HEK293 (cell line): ENCODE measurements around the gene DOCK7.

Experiments
- CTCF ChIA-PET: fragments of 350-600 bp; formaldehyde crosslinking; extraction: SDS; loops from one replicate; lab custom pipeline; 2021; ENCODE audit warnings: antibody characterized with exemption; lab: Yijun Ruan, JAX
- POLR2A ChIA-PET: fragments of 300-600 bp; formaldehyde crosslinking; extraction: SDS; loops from one replicate; lab custom pipeline; 2020; ENCODE audit warnings: antibody characterized with exemption, inconsistent platforms; lab: Yijun Ruan, JAX
- H3K27ac ChIP-seq: fragments of 200-500 bp; sonication (Bioruptor generic); 2 replicates; pipeline ENCODE4 v1.5.1; 2014; ENCODE audit warnings: low read depth, low read length, control low read depth, inconsistent platforms; ENCODE audit errors: extremely low read depth
- H3K36me3 ChIP-seq, 2 experiments: fragments of 200-500 bp in 1 of 2; sonication (Bioruptor generic) in 1 of 2; 1 replicate in 1 of 2; 2 replicates in 1 of 2; pipeline ENCODE4 v1.5.1; 2014 to 2017; ENCODE audit warnings: inconsistent platforms in 2 of 2, low read length in 2 of 2; ENCODE audit not compliant: control insufficient read depth in 2 of 2, insufficient read depth in 1 of 2
- H3K4me1 ChIP-seq: fragments of 200-500 bp; sonication (Bioruptor generic); 2 replicates; pipeline ENCODE4 v1.5.1; 2014; ENCODE audit warnings: mild to moderate bottlenecking, low read length, inconsistent platforms; ENCODE audit not compliant: control insufficient read depth, insufficient read depth
- H3K4me3 ChIP-seq: 2 replicates; pipeline ENCODE4 v1.5.1; 2011; ENCODE audit warnings: low read depth, mild to moderate bottlenecking, control low read depth, low read length, moderate library complexity
- H3K9me3 ChIP-seq: fragments of 200-500 bp; sonication (Bioruptor generic); 2 replicates; pipeline ENCODE4 v1.5.1; 2014; ENCODE audit warnings: low read depth, low read length, inconsistent platforms; ENCODE audit not compliant: control insufficient read depth, insufficient read depth
- HOXD13 ChIP-seq: sonication (generic); formaldehyde crosslinking; IDR thresholded peaks from 2 replicates; pipeline ENCODE4 v1.8.0; 2022; ENCODE audit warnings: missing genetic modification reagents, borderline replicate concordance
- KLF1 ChIP-seq: fragments of 450-650 bp; formaldehyde crosslinking; IDR thresholded peaks from 2 replicates; pipeline ENCODE4 v1.5.1; 2016; ENCODE audit warnings: missing biosample characterization, missing genetic modification characterization
- OVOL3 ChIP-seq: fragments of 450-650 bp; formaldehyde crosslinking; IDR thresholded peaks from 2 replicates; pipeline ENCODE4 v1.5.1; 2016; ENCODE audit warnings: missing biosample characterization, missing genetic modification characterization
- SCRT2 ChIP-seq: fragments of 450-650 bp; formaldehyde crosslinking; IDR thresholded peaks from 2 replicates; pipeline ENCODE4 v1.5.1; 2016; ENCODE audit warnings: missing biosample characterization, missing genetic modification characterization
- SP7 ChIP-seq: fragments of 450-650 bp; formaldehyde crosslinking; IDR thresholded peaks from 2 replicates; pipeline ENCODE4 v1.5.1; 2016; ENCODE audit warnings: missing biosample characterization, missing genetic modification characterization
- ZBTB17 ChIP-seq: fragments of 450-650 bp; formaldehyde crosslinking; IDR thresholded peaks from 2 replicates; pipeline ENCODE4 v1.5.1; 2016; ENCODE audit warnings: missing biosample characterization, missing genetic modification characterization
- ZBTB8A ChIP-seq: fragments of 450-650 bp; formaldehyde crosslinking; IDR thresholded peaks from 2 replicates; pipeline ENCODE4 v1.5.1; 2016; ENCODE audit warnings: missing biosample characterization, missing genetic modification characterization
- ZNF2 ChIP-seq: fragments of 450-650 bp; formaldehyde crosslinking; IDR thresholded peaks from 2 replicates; pipeline ENCODE4 v1.5.1; 2016; ENCODE audit warnings: missing biosample characterization, missing genetic modification characterization
- ZNF302 ChIP-seq: fragments of 450-650 bp; formaldehyde crosslinking; IDR thresholded peaks from 2 replicates; pipeline ENCODE4 v1.5.1; 2016; ENCODE audit warnings: missing biosample characterization, missing genetic modification characterization, low read depth
- ZNF404 ChIP-seq: fragments of 450-650 bp; formaldehyde crosslinking; IDR thresholded peaks from 2 replicates; pipeline ENCODE4 v1.5.1; 2017; ENCODE audit warnings: missing biosample characterization, missing genetic modification characterization
- ZNF521 ChIP-seq: fragments of 450-650 bp; formaldehyde crosslinking; IDR thresholded peaks from 2 replicates; pipeline ENCODE4 v1.5.1; 2017; ENCODE audit warnings: missing biosample characterization, mild to moderate bottlenecking, missing genetic modification characterization
- ZNF596 ChIP-seq: fragments of 450-650 bp; IDR thresholded peaks from 2 replicates; pipeline ENCODE4 v1.5.0; 2018; ENCODE audit warnings: missing biosample characterization, mild to moderate bottlenecking, missing genetic modification characterization, moderate library complexity
- ZNF624 ChIP-seq: fragments of 450-650 bp; formaldehyde crosslinking; IDR thresholded peaks from 2 replicates; pipeline ENCODE4 v1.5.1; 2017; ENCODE audit warnings: missing biosample characterization, missing genetic modification characterization
- ZNF654 ChIP-seq: fragments of 450-650 bp; formaldehyde crosslinking; IDR thresholded peaks from 2 replicates; pipeline ENCODE4 v1.5.1; 2016; ENCODE audit warnings: low read depth, missing biosample characterization, missing genetic modification characterization
- ZNF768 ChIP-seq: fragments of 450-650 bp; formaldehyde crosslinking; IDR thresholded peaks from 2 replicates; pipeline ENCODE4 v1.5.1; 2018; ENCODE audit warnings: missing biosample characterization, mild to moderate bottlenecking, missing genetic modification characterization
- ZNF776 ChIP-seq: fragments of 450-650 bp; formaldehyde crosslinking; IDR thresholded peaks from 2 replicates; pipeline ENCODE4 v1.5.0; 2017; ENCODE audit warnings: missing biosample characterization, missing genetic modification characterization, borderline replicate concordance
- ZNF777 ChIP-seq: fragments of 450-650 bp; formaldehyde crosslinking; IDR thresholded peaks from 2 replicates; pipeline ENCODE4 v1.5.1; 2017; ENCODE audit warnings: missing biosample characterization, missing genetic modification characterization, borderline replicate concordance
- ZNF791 ChIP-seq: fragments of 450-650 bp; formaldehyde crosslinking; IDR thresholded peaks from 2 replicates; pipeline ENCODE4 v1.5.1; 2016; ENCODE audit warnings: missing biosample characterization, missing genetic modification characterization
- ZNF843 ChIP-seq: fragments of 450-650 bp; formaldehyde crosslinking; IDR thresholded peaks from 2 replicates; pipeline ENCODE4 v1.5.1; 2016; ENCODE audit warnings: missing biosample characterization, missing genetic modification characterization
- TF ChIP-seq, protein P1 (sequence below): fragments of 450-650 bp; formaldehyde crosslinking; IDR thresholded peaks from 2 replicates; pipeline ENCODE4 v1.5.0; 2017; ENCODE audit warnings: missing biosample characterization, missing genetic modification characterization, borderline replicate concordance
- TF ChIP-seq, protein P2 (sequence below): fragments of 450-650 bp; formaldehyde crosslinking; IDR thresholded peaks from 2 replicates; pipeline ENCODE4 v1.5.1; 2016; ENCODE audit warnings: missing biosample characterization, missing genetic modification characterization, borderline replicate concordance
- TF ChIP-seq, protein P3 (sequence below): fragments of 450-650 bp; formaldehyde crosslinking; IDR thresholded peaks from 2 replicates; pipeline ENCODE4 v1.5.1; 2016; ENCODE audit warnings: missing biosample characterization, missing genetic modification characterization
- TF ChIP-seq, protein P4 (sequence below): IDR thresholded peaks from 2 replicates; pipeline ENCODE4 v1.6.1; 2011; ENCODE audit warnings: mild to moderate bottlenecking, low read depth, low read length, borderline replicate concordance
- TF ChIP-seq, protein P5 (sequence below): fragments of 450-650 bp; formaldehyde crosslinking; IDR thresholded peaks from 2 replicates; pipeline ENCODE4 v1.5.1; 2016; ENCODE audit warnings: missing biosample characterization, missing genetic modification characterization

The DOCK7 gene

DNA sequence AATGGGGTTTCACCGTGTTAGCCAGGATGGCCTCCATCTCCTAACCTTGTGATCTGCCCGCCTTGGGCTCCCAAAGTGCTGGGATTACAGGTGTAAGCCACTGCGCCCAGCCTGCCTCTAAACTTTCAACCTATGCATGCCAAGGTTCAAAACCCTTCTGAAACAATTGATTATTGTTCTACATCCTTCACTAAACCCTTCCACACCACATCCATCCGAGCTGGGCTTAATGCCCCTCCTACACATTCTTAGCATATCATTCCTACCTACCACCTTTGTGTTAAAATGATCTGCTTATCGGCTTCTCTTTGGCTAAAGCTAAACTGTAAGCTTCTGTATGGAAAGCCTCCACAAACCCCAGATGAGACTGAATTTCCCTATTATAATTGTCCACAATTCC is 40.8 kb upstream of the DOCK7 start:
- TF ChIP-seq ZNF521 (tag by site-specific recombination): no peak
- TF ChIP-seq ZNF596 (tag by site-specific recombination): no peak
- no peak for TF ChIP-seq SCRT2
- TF ChIP-seq ZBTB17: no peak
- TF ChIP-seq, protein P1, sequence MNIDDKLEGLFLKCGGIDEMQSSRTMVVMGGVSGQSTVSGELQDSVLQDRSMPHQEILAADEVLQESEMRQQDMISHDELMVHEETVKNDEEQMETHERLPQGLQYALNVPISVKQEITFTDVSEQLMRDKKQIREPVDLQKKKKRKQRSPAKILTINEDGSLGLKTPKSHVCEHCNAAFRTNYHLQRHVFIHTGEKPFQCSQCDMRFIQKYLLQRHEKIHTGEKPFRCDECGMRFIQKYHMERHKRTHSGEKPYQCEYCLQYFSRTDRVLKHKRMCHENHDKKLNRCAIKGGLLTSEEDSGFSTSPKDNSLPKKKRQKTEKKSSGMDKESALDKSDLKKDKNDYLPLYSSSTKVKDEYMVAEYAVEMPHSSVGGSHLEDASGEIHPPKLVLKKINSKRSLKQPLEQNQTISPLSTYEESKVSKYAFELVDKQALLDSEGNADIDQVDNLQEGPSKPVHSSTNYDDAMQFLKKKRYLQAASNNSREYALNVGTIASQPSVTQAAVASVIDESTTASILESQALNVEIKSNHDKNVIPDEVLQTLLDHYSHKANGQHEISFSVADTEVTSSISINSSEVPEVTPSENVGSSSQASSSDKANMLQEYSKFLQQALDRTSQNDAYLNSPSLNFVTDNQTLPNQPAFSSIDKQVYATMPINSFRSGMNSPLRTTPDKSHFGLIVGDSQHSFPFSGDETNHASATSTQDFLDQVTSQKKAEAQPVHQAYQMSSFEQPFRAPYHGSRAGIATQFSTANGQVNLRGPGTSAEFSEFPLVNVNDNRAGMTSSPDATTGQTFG (tag by site-specific recombination): no peak
- TF ChIP-seq, protein P2, sequence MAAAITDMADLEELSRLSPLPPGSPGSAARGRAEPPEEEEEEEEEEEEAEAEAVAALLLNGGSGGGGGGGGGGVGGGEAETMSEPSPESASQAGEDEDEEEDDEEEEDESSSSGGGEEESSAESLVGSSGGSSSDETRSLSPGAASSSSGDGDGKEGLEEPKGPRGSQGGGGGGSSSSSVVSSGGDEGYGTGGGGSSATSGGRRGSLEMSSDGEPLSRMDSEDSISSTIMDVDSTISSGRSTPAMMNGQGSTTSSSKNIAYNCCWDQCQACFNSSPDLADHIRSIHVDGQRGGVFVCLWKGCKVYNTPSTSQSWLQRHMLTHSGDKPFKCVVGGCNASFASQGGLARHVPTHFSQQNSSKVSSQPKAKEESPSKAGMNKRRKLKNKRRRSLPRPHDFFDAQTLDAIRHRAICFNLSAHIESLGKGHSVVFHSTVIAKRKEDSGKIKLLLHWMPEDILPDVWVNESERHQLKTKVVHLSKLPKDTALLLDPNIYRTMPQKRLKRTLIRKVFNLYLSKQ (tag by site-specific recombination): no peak
- no peak for TF ChIP-seq ZNF404 (tag by site-specific recombination)
- no peak for TF ChIP-seq ZNF843
- TF ChIP-seq, all 188 proteins: peak for 0
- H3K4me1 ChIP-seq: no peaks in the 10 kb centered on the region; the same call in 1 of the 2 replicates
- no peaks in the 10 kb centered on the region for H3K36me3 ChIP-seq
- H3K4me3 ChIP-seq: no peak overlapping the region
- ChIA-PET POLR2A (no interaction called here), CTCF (no interaction called here)
- H3K9me3 ChIP-seq: no peaks in the 10 kb centered on the region
- H3K27ac ChIP-seq: no peak overlapping the region

DNA sequence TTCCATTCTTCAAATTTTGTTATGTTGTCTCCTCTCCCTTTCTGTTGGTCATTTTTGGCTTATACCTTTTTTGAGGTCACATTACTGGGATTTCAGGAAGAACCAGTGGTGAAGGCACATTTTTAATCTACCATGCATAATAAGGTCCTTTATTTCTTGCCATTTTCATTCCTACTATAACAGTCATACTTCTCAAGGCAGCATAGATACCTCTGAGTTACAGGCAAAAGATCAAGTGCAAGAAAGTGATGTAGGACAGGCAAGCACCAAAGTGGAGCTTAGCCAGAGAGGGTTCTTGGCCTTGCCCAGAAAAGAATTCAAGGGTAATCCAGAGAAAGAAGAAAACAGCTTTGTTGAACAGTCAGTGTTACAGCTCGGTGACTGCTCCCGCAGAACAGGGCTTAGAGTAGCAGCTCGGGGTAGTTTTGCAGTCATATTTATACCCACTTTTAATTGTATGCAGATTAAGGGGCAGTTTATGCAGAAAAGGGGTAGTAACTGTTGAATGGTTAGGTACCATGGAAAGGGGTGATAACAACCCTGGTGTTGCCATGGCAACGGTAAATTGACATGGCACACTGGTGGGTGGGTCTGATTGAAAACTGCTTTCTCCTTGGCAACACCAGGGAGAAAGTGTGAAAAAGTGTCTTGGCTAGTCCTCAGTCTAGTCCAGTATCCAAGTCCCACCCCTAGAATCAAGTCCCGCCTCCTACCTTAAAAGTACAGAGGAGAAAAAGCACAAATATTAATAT is 39.6 kb upstream of the DOCK7 start:
- no peak overlapping the region for H3K4me3 ChIP-seq
- TF ChIP-seq ZNF2 (no peak), HOXD13 (CRISPR knock-in tag) (no peak), ZNF624 (tag by site-specific recombination) (no peak), ZBTB8A (tag by site-specific recombination) (no peak), ZNF777 (tag by site-specific recombination) (no peak), ZNF776 (tag by site-specific recombination) (no peak), SP7 (tag by site-specific recombination) (no peak), ZNF302 (tag by site-specific recombination) (no peak), KLF1 (tag by site-specific recombination) (no peak), ZNF654 (tag by site-specific recombination) (no peak), OVOL3 (tag by site-specific recombination) (no peak), ZNF791 (tag by site-specific recombination) (no peak), ZNF768 (no peak)
- TF ChIP-seq, protein P3, sequence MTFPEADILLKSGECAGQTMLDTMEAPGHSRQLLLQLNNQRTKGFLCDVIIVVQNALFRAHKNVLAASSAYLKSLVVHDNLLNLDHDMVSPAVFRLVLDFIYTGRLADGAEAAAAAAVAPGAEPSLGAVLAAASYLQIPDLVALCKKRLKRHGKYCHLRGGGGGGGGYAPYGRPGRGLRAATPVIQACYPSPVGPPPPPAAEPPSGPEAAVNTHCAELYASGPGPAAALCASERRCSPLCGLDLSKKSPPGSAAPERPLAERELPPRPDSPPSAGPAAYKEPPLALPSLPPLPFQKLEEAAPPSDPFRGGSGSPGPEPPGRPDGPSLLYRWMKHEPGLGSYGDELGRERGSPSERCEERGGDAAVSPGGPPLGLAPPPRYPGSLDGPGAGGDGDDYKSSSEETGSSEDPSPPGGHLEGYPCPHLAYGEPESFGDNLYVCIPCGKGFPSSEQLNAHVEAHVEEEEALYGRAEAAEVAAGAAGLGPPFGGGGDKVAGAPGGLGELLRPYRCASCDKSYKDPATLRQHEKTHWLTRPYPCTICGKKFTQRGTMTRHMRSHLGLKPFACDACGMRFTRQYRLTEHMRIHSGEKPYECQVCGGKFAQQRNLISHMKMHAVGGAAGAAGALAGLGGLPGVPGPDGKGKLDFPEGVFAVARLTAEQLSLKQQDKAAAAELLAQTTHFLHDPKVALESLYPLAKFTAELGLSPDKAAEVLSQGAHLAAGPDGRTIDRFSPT (tag by site-specific recombination): no peak
- TF ChIP-seq, protein P4, sequence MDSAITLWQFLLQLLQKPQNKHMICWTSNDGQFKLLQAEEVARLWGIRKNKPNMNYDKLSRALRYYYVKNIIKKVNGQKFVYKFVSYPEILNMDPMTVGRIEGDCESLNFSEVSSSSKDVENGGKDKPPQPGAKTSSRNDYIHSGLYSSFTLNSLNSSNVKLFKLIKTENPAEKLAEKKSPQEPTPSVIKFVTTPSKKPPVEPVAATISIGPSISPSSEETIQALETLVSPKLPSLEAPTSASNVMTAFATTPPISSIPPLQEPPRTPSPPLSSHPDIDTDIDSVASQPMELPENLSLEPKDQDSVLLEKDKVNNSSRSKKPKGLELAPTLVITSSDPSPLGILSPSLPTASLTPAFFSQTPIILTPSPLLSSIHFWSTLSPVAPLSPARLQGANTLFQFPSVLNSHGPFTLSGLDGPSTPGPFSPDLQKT: no peak
- TF ChIP-seq, protein P5, sequence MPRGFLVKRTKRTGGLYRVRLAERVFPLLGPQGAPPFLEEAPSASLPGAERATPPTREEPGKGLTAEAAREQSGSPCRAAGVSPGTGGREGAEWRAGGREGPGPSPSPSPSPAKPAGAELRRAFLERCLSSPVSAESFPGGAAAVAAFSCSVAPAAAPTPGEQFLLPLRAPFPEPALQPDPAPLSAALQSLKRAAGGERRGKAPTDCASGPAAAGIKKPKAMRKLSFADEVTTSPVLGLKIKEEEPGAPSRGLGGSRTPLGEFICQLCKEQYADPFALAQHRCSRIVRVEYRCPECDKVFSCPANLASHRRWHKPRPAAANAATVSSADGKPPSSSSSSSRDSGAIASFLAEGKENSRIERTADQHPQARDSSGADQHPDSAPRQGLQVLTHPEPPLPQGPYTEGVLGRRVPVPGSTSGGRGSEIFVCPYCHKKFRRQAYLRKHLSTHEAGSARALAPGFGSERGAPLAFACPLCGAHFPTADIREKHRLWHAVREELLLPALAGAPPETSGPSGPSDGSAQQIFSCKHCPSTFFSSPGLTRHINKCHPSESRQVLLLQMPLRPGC (tag by site-specific recombination): no peak
- no peaks in the 10 kb centered on the region for H3K36me3 ChIP-seq
- no peak overlapping the region for H3K27ac ChIP-seq
- H3K4me1 ChIP-seq: no peaks in the 10 kb centered on the region; the same call in 1 of the 2 replicates
- no peaks in the 10 kb centered on the region for H3K9me3 ChIP-seq
- POLR2A ChIA-PET: no interaction called here
- CTCF ChIA-PET: no interaction called here
